ENCODE data around the gene NF2.
A peak's percentile ranks its signal among the peaks of the same experiment; 100 is the strongest.

Gene NF2

GRCh38 chr22:29673361-29674066 lies 70.1 kb downstream of the NF2 start:
- DNase-seq = no peak

GRCh38 chr22:29674121-29674520 lies 70.7 kb downstream of the NF2 start:
- no peak for DNase-seq

DNA sequence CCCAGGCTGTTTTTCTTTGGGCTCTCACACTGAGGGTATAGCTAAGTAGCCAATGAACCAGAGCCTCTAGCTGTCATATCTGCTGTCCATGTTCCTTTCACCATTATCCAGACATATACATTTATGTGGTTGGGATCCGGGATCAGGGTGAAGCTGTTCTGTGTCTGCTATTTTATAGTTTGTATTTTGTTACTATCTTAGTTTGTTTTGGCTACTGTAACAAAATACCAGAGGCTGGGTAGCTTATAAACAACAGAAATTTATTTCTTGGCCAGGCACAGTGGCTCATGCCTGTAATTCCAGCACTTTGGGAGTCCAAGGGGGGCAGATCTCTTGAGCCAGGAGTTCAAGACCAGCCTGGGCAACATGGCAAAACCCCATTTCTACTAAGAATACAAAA lies 75.9 kb downstream of the NF2 start:
- no peak for DNase-seq

DNA sequence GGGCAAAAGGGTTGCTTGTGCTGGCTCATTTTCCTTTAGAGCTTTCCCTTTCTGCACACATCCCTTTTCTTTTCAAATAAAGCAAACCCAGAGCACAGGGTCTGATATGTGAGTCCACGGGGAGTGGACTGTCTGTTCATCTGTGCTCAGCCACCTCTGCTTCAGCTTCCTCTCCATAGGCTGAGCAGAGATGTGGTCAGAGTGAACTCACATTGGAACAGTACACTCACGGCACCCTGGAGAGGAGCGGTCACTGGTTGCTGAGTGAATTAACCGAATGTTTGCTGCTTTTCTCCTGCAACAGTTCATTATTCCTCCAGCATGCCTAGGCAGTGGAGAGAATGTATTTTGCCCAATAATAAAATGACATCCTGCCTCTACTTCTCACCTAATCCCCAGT lies 80.1 kb downstream of the NF2 start:
- no peak for DNase-seq

GRCh38 chr22:29684244-29684643 lies 80.8 kb downstream of the NF2 start:
- DNase-seq = no peak

DNA sequence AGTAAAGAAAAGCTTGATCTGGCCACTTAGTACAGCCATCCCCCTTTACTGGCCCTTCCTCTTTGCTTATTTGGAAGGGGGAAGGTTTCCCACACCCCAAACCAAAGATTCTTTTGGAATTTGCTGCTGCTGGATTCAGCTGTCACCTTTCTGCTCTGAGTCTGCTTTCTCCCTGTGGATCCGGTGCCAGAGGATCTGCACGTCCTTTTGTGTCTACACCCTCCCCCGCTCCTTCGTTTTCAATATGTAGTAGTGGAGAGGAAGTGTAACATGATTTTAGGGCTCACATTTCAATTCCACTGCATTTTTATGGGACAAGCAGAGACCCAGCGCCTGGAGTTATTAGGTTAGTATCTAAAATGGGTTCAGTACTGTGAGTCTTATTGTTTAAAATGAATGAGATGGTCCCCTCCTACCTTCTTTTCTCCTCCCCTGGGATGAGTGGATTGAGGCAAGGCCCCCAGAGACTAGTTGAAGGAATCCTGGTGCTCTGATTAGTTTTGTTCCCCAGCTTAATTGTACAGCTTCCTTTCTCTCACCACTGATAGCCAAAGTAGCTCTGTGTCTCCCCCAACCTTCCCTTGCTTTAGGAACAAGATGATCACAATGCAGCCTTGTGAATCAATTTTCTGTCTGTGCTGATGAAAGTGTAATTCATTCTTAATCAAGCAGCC lies 85.9 kb downstream of the NF2 start:
- DNase-seq = peak; percentile 35

DNA sequence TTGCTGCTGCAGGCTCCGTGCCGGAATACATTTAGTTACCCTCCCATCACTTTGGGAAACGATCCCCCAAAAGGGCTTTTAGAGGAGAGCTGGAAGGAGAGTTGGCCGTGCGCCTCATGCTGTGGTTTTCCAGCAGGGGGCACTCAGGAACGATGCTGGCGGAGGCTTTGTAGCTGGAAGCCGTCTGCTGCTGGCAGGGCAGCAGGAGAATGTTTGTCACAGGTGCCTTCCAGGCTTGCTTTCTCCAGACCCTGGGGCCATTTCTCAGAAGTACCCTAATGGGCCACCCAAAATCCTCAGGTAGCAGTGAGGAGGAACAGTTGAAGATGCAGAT lies 86.4 kb downstream of the NF2 start:
- peak; percentile 30 for DNase-seq

GRCh38 chr22:29690476-29690875 lies 87.0 kb downstream of the NF2 start:
- no peak for DNase-seq

DNA sequence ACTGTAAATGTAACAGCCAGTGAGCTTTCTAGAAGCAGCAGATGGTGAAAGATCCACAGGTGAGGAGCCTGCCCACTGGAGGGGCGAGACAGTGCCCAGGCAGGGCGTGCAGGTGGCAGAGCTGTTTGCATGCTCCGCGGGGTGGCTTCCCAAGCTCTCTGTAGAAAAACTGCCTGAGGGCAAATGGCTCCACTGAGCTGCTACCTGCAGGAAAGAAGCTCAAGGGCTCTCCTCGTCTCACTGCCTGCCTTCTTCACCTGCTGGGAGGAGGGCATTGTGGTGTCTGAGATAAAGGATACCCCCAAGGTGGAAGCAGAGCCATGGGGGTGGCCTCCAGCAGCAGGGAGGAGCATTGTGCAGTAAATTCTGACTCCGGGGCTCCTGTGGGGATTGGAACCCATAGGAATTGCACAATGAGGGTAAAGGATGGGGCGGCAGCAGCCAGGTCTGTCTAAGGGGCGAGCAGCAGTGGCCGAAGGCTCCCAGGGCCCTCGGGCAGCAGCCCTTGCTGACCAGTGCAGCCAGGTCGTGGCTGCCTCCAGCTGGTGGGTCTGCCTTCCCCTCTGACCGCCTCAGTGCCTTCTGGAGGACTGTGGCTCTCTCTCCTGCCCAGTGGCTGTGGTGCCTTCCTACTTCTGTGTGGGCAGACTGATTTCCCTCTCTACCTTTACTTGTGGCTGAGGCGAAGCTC lies 88.3 kb downstream of the NF2 start:
- no peak for DNase-seq

GRCh38 chr22:29692327-29692640 lies 88.9 kb downstream of the NF2 start:
- no peak for DNase-seq

GRCh38 chr22:29693161-29693560 lies 89.7 kb downstream of the NF2 start:
- DNase-seq = no peak

- DNase-seq = no peak
Observed at GRCh38 chr22:29693671-29694070, 90.2 kb downstream of the NF2 start.

GRCh38 chr22:29695129-29695926 lies 91.9 kb downstream of the NF2 start:
- no peak for DNase-seq

GRCh38 chr22:29697853-29698598 lies 94.6 kb downstream of the NF2 start:
- no peak for DNase-seq

- no peak for DNase-seq
Observed at GRCh38 chr22:29700206-29700899, 96.9 kb downstream of the NF2 start.

DNA sequence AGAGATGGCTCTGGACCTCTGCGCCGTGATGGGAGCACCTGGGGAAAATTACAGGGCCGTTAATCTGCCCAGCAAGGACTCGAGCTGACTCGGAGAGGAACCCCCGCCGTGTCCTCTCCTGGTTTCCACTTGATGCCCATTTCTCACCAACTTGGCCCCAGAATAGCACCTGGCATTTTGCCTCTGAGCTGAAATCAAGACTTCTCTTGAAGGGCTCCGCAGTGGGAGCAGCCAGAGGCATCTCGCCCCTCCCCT lies 97.4 kb downstream of the NF2 start:
- no peak for DNase-seq

DNA sequence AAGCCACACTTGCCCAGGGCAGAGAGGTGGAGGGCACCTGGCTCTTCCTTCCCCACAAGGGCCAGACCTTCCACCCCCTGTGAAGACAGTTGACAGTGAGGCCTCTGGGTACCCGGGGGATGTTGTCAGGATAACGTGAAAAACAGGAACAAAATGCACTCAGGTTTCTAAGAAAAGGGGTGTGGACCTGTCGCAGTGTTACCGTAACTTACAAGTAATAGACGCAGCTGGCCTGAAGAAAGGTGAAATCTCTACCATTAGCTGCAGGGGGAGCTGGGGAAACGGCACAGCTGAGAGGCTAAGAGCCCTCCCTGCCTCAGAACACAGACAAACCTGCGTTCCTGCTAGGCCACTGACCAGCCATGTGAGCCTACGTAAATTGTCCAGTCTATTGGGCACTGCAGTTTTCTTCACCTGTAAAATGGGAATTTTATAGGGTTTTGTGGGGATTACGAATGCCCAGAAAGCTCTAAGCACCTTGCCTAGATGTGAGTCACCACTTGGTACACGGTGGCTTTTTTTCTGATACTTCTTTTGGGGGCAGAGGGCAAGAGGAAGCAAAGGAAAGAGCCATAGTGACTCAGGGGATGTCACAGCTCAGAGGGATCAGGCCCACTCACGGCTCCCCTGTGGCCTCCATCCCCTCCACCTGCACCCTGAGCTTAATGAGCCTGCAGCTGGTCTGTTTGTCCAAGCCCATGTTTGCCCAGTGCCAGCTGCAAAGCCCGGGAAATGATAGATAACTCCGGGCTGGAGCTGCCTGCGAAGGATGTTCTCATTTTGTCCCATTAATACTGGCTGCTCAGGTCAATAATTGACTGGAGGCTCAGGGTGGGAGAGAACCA lies 97.9 kb downstream of the NF2 start:
- DNase-seq = peak; percentile 62

- no peak for DNase-seq
Observed at GRCh38 chr22:29702000-29702930, 98.8 kb downstream of the NF2 start.

DNA sequence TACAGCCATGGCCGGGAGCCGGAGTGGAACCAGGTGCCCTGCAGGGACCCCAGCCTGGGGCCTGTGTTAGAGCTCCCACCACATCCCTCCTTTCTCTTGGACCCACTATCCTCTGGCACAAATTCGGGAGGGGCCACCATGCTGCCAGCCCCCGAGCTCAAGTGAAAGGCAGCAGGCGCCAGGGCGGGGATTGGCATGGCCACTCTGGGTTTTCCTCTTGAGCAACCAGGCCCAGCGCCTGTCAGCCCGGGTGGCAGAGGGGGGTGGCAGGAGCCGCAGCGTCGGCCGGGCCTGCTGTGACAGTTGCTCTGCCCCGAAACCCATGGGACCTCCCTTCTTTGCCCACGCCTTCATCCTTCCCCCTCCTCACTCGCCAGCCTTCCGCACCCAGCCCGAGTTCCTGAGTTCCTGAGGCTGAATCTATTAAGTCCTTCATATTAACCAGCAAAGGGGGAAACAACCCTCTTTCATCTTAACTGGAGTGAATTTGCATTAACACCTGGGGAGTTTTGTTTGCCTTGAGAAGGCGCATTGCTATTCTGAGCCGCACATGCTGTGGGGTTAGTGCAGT lies 99.6 kb downstream of the NF2 start:
- no peak for DNase-seq

DNA sequence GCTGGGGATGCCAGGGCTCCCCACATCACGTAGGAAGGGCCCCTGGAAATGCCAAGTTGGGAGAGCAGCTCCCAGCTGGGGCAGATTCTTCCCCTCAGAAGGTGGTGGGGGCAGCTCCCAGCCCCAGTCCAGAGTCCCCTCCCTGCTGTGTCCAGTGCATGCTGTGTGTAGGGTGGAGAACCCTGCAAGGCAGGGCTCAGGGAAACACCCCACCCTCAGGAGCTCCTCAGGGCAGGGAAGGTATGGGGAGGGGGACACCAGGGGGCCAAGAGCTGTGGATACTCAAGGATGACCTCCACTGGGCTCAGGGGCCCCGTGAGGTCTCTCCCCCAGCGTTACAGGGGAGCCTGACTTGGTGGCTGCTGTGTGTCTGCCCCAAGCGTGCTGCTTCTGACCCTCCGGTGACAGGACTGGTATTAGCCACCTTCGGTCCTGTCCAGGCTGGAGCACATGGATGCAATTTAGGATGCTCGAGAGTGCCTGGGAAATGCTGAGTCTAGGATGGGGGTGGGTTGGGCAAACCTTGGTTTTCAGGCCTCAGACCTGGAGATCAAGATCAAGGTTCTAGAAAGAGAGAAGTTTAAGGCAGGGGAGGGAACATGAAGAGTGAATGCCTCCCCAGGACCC lies 100.2 kb downstream of the NF2 start:
- no peak for DNase-seq

Measured in NCI-H2029 (cell line).